Upper lobe of right lung (tissue), 1 donor: ENCODE results near the gene SLC49A4. TPM values are rescaled to one million over a fixed set of nuclear protein-coding genes. Genes with fewer than 3 reads are reported as not detected.

ENCODE experiments used
- ATAC-seq: fragments of 200-7000 bp; cut with Tn5 transposase; one replicate; pipeline ENCODE4 v1.9.1; 2020; ENCODE audit warnings: mild to moderate bottlenecking, moderate library complexity
- DNase-seq: peaks from one replicate; pipeline ENCODE4 v3.0.0-alpha.2; 2020
- H3K27ac ChIP-seq: fragments of 200-600 bp; one replicate; pipeline ENCODE4 v1.8.0; 2022
- H3K27me3 ChIP-seq: fragments of 200-600 bp; one replicate; pipeline ENCODE4 v1.8.0; 2022; ENCODE audit warnings: mild to moderate bottlenecking
- H3K36me3 ChIP-seq: fragments of 200-600 bp; one replicate; pipeline ENCODE4 v1.8.0; 2022
- H3K4me1 ChIP-seq: fragments of 200-600 bp; one replicate; pipeline ENCODE4 v1.8.0; 2022
- H3K4me3 ChIP-seq: fragments of 200-600 bp; one replicate; pipeline ENCODE4 v1.8.0; 2022; ENCODE audit warnings: mild to moderate bottlenecking
- H3K9me3 ChIP-seq: fragments of 200-600 bp; one replicate; pipeline ENCODE4 v1.8.0; 2022
- intact Hi-C: fragments of 100-400 bp; cut with DNase I; formaldehyde crosslinking; loops from one replicate; pipeline ENCODE4 v1.11.0; 2022
- total RNA-seq: library from RNA; stranded (reverse); fragmentation: NEBNext Ultra II Directional; extraction: Animal tissue kit (Norgen Biotek cat#: 25700); gene quantifications from one replicate; pipeline ENCODE4 v1.2.1, GENCODE V29; 2021
- TF ChIP-seq, protein P1 (sequence below): fragments of 200-600 bp; IDR thresholded peaks from one replicate; pipeline ENCODE4 v1.8.0; 2022; ENCODE audit warnings: antibody characterized with exemption
- donor health status: DM: no; HTN: yes; CAD: no; lungs with severe emphysema.

SLC49A4 gene
- total RNA-seq, 1 donor from 2014 or later, result 14.2 TPM

DNA sequence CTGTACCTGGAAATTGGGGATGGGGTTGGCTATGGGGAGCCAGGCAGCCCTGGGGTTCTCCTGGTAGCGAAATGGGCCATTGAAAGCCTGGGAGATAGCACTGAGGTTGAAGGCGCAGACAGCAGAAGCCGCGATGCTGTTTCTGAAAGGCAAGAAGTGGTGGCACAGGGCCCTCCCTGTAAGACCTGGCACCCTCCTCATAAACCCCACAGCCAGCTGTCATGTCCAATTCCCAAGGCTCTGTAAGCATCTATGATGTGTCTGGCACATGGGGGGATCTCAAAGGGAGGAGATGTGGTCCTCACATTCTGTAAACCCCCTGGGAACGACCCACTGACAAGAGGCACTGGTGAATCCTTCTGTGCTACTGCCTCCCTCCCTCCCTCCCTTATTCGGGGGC is 128.7 kb downstream of the SLC49A4 start:
- TF ChIP-seq, protein P1, sequence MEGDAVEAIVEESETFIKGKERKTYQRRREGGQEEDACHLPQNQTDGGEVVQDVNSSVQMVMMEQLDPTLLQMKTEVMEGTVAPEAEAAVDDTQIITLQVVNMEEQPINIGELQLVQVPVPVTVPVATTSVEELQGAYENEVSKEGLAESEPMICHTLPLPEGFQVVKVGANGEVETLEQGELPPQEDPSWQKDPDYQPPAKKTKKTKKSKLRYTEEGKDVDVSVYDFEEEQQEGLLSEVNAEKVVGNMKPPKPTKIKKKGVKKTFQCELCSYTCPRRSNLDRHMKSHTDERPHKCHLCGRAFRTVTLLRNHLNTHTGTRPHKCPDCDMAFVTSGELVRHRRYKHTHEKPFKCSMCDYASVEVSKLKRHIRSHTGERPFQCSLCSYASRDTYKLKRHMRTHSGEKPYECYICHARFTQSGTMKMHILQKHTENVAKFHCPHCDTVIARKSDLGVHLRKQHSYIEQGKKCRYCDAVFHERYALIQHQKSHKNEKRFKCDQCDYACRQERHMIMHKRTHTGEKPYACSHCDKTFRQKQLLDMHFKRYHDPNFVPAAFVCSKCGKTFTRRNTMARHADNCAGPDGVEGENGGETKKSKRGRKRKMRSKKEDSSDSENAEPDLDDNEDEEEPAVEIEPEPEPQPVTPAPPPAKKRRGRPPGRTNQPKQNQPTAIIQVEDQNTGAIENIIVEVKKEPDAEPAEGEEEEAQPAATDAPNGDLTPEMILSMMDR, result no peak
- no peak overlapping the region for H3K4me3 ChIP-seq
- DNase-seq, result no peak
- no peaks in the 10 kb centered on the region for H3K4me1 ChIP-seq
- no peaks in the 10 kb centered on the region for H3K36me3 ChIP-seq
- H3K9me3 ChIP-seq, result no peaks in the 10 kb centered on the region
- intact Hi-C loops, result no loop called here
- no peak for ATAC-seq
- no peak overlapping the region for H3K27ac ChIP-seq
- H3K27me3 ChIP-seq, result peaks cover 26% of the 10 kb centered on the region

DNA sequence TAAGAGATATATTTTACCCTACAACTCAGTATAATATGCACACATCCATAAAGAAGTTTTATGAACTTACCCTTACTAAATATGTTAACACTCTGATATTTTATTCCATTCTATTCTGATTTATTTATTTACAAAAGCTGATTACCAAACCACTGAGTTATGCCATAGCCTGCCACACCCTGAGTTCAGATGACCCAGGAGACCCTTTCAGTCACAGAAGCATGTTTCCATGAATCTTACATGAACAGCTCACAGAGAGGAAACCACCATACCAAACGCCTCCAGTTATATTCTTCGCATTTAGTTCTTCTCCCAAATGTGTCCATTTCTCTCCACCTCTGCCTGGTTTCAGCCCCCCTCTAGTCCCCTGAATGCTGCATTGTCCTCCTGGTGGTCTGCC is 129.2 kb downstream of the SLC49A4 start:
- no peak for ATAC-seq
- TF ChIP-seq, protein P1, result no peak
- H3K4me3 ChIP-seq, result no peak overlapping the region
- no peaks in the 10 kb centered on the region for H3K36me3 ChIP-seq
- H3K27me3 ChIP-seq, result peaks cover 26% of the 10 kb centered on the region
- H3K9me3 ChIP-seq, result no peaks in the 10 kb centered on the region
- H3K27ac ChIP-seq, result no peak overlapping the region
- H3K4me1 ChIP-seq, result no peaks in the 10 kb centered on the region
- intact Hi-C loops, result no loop called here
- DNase-seq, result no peak

DNA sequence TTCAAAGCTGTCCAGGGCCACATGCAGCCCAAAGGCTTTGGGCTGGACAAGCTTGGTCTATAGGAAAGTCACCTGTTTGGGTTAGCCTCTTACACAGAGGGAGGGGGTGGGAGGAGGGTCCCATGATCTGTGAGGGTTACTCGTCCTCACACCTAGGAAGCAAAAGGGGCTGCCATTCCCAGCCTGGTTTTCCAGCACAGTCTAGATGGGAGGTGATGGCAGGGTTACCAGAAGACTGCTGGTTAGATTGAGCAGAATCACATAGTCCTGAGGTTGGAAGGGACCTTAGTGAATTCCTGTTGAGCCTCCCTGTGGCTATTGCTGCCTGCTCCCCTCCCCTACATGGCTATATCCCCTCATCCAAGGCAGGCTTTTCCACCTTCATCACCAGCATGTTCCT is 130.9 kb downstream of the SLC49A4 start:
- H3K27me3 ChIP-seq, result peaks cover 26% of the 10 kb centered on the region
- intact Hi-C loops, result no loop called here
- H3K4me1 ChIP-seq, result no peaks in the 10 kb centered on the region
- no peak for ATAC-seq
- TF ChIP-seq, protein P1, result no peak
- H3K4me3 ChIP-seq, result no peak overlapping the region
- DNase-seq, result no peak
- H3K9me3 ChIP-seq, result no peaks in the 10 kb centered on the region
- H3K36me3 ChIP-seq, result no peaks in the 10 kb centered on the region
- H3K27ac ChIP-seq, result no peak overlapping the region

DNA sequence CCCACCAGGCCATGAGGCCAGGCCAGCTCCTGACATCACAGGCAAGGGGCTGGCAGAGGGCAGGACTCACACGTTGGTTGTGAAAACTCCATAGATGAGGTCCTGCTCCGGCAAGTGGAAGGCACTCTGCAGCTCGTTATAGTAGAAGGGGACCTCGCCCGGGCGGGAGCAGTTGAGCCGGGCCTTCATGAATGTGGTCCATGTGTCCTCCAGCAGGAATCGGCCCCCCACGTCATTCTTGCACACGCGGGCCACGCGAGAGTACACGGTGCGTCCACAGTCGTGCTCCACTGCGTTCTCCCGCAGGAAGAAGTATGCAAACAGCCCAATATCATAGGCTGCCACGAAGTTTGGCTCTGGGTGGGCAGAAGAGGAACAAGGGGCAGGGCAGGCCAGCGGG is 131.5 kb downstream of the SLC49A4 start:
- Histone ChIP-seq H3K4me3 (no peak overlapping the region), H3K27ac (no peak overlapping the region), H3K9me3 (no peaks in the 10 kb centered on the region), H3K27me3 (peaks cover 23% of the 10 kb centered on the region), H3K36me3 (no peaks in the 10 kb centered on the region), H3K4me1 (no peaks in the 10 kb centered on the region)
- intact Hi-C loops, result no loop called here
- TF ChIP-seq, protein P1, result no peak
- no peak for ATAC-seq
- no peak for DNase-seq

DNA sequence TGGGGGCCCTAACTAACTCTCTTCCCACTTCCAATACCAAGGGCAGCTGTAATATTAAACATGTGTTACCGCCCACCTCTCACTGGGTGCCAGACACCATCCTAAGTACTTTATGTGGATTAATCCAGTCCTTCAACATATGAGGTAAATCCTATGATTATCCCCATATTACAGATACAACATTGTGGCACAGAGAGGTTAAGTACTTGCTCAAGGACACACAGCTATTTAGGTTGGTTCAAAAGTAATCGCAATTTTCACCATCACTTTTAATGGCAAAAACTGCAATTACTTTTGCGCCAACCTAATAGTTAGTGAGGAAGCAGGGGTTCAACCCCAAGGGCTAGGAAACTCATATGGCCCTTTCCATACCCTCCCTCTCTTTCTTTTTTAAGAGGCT is 131.9 kb downstream of the SLC49A4 start:
- no peak overlapping the region for H3K4me3 ChIP-seq
- no peaks in the 10 kb centered on the region for H3K36me3 ChIP-seq
- peaks cover 19% of the 10 kb centered on the region for H3K27me3 ChIP-seq
- no peak for DNase-seq
- H3K4me1 ChIP-seq, result no peaks in the 10 kb centered on the region
- H3K9me3 ChIP-seq, result no peaks in the 10 kb centered on the region
- intact Hi-C loops, result no loop called here
- no peak overlapping the region for H3K27ac ChIP-seq
- TF ChIP-seq, protein P1, result no peak
- ATAC-seq, result no peak

DNA sequence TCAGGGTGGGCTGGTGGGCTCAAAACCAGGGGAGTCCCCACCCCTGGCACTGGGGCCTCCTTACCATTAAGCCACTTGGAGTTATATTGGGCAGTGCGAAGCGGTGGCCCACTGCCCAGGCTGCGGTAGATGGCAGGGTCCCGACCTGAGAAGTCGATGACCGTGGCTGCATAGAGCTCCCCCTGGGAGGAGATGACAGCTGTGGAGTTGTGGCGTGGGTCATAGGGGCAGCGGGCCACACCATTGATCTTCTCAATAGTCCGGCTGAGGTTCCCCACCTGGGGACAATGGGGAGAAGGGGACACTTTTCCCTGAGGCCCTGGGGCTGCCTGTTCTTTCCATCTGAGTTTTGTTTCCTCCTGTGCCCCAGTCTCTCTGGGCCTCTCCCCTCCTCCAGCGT is 132.9 kb downstream of the SLC49A4 start:
- H3K36me3 ChIP-seq, result no peaks in the 10 kb centered on the region
- DNase-seq (no peak), ATAC-seq (no peak)
- TF ChIP-seq, protein P1, result no peak
- no peak overlapping the region for H3K4me3 ChIP-seq
- H3K4me1 ChIP-seq, result no peaks in the 10 kb centered on the region
- intact Hi-C loops, result no loop called here
- no peaks in the 10 kb centered on the region for H3K9me3 ChIP-seq
- H3K27me3 ChIP-seq, result peaks cover 9% of the 10 kb centered on the region
- no peak overlapping the region for H3K27ac ChIP-seq
